ENCODE results near the gene FGF19.
A peak's percentile ranks its signal among the peaks of the same experiment; 100 is the strongest.

DNA sequence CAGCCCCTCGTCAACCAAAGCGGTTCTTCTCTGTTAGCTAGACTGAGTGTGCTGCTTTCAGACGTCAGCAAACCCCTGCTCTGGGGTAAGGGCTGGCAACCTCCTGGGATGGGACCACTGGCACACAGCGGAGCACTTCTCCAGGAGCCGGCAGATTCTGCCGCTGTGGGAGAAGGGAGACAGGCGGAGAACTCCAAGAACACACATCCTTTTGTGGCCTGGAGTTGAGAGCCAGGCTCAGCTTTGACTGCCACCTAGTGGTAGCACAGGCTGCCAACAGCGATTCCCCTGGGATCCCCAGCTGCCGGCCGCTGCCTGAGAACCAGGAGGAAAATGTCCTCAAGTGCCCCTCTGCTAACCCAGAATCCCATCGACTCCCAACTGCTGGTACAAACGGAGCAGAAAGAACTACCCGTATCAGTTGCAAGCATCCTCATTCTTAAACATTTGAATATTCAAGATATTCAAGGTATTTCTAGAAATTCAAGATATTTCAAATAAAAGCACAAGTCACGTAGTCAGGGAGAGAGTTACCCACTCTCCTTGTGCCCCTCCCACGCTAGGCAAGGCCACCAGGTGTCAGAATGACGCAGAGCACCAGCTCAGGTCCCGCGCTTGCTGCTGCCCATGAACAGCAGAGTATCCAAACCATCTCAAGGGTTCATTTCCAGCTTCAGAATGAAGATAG is 33.5 kb downstream of the FGF19 start:
- no peak for TF ChIP-seq POLR2AphosphoS5 (IDR thresholded peaks at IDR 0.05)
- TF ChIP-seq, protein P1, sequence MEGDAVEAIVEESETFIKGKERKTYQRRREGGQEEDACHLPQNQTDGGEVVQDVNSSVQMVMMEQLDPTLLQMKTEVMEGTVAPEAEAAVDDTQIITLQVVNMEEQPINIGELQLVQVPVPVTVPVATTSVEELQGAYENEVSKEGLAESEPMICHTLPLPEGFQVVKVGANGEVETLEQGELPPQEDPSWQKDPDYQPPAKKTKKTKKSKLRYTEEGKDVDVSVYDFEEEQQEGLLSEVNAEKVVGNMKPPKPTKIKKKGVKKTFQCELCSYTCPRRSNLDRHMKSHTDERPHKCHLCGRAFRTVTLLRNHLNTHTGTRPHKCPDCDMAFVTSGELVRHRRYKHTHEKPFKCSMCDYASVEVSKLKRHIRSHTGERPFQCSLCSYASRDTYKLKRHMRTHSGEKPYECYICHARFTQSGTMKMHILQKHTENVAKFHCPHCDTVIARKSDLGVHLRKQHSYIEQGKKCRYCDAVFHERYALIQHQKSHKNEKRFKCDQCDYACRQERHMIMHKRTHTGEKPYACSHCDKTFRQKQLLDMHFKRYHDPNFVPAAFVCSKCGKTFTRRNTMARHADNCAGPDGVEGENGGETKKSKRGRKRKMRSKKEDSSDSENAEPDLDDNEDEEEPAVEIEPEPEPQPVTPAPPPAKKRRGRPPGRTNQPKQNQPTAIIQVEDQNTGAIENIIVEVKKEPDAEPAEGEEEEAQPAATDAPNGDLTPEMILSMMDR (IDR thresholded peaks at IDR 0.05; ENCODE audit: poor library complexity, severe bottlenecking): peak; percentile 90
- TF ChIP-seq EP300 (conservative IDR thresholded peaks at IDR 0.05; ENCODE audit: poor library complexity, severe bottlenecking): peak; percentile 23
- TF ChIP-seq EZH2 (IDR thresholded peaks at IDR 0.05; ENCODE audit: borderline replicate concordance, insufficient read depth, low read length, poor library complexity, severe bottlenecking): no peak
- TF ChIP-seq RAD21 (conservative IDR thresholded peaks at IDR 0.05): peak; percentile 76
- TF ChIP-seq, protein P2, sequence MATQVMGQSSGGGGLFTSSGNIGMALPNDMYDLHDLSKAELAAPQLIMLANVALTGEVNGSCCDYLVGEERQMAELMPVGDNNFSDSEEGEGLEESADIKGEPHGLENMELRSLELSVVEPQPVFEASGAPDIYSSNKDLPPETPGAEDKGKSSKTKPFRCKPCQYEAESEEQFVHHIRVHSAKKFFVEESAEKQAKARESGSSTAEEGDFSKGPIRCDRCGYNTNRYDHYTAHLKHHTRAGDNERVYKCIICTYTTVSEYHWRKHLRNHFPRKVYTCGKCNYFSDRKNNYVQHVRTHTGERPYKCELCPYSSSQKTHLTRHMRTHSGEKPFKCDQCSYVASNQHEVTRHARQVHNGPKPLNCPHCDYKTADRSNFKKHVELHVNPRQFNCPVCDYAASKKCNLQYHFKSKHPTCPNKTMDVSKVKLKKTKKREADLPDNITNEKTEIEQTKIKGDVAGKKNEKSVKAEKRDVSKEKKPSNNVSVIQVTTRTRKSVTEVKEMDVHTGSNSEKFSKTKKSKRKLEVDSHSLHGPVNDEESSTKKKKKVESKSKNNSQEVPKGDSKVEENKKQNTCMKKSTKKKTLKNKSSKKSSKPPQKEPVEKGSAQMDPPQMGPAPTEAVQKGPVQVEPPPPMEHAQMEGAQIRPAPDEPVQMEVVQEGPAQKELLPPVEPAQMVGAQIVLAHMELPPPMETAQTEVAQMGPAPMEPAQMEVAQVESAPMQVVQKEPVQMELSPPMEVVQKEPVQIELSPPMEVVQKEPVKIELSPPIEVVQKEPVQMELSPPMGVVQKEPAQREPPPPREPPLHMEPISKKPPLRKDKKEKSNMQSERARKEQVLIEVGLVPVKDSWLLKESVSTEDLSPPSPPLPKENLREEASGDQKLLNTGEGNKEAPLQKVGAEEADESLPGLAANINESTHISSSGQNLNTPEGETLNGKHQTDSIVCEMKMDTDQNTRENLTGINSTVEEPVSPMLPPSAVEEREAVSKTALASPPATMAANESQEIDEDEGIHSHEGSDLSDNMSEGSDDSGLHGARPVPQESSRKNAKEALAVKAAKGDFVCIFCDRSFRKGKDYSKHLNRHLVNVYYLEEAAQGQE (IDR thresholded peaks at IDR 0.05; ENCODE audit: borderline replicate concordance): no peak
- TF ChIP-seq TAF1 (IDR thresholded peaks at IDR 0.05; ENCODE audit: low read depth): no peak
- TF ChIP-seq MXI1 (conservative IDR thresholded peaks at IDR 0.05; ENCODE audit: poor library complexity, severe bottlenecking): no peak
- TF ChIP-seq SMC3 (conservative IDR thresholded peaks at IDR 0.05; ENCODE audit: poor library complexity): peak; percentile 83
